K562 (cell line): ENCODE results near the gene SLC25A51. TPM values are rescaled to one million over a fixed set of nuclear protein-coding genes. Genes with fewer than 3 reads are reported as not detected.

Source experiments
- HCFC1 ChIP-seq: IDR thresholded peaks from 2 replicates; pipeline ENCODE4 v1.6.1; 2012; ENCODE audit warnings: low read depth, low read length, improper control_type of control experiment
- KLF10 ChIP-seq: fragments of 250-450 bp; sonication (Bioruptor Pico); IDR thresholded peaks from 2 replicates; pipeline ENCODE4 v1.6.1; 2021; ENCODE audit warnings: matching md5 sums
- RAD51 ChIP-seq: fragments of 450-650 bp; IDR thresholded peaks from 2 replicates; pipeline ENCODE4 v1.7.1; 2016; ENCODE audit warnings: low read depth, mild to moderate bottlenecking, borderline replicate concordance
- REST ChIP-seq, 2 experiments: fragments of 450-650 bp; formaldehyde crosslinking in 1 of 2; IDR thresholded peaks; 2 replicates each; pipeline versions ENCODE4 v1.4.0 to v1.6.1; 2014 to 2020; ENCODE audit warnings: mild to moderate bottlenecking in 2 of 2, borderline replicate concordance in 1 of 2, low read depth in 1 of 2
- SIX5 ChIP-seq, 2 experiments: IDR thresholded peaks; 2 replicates each; pipeline ENCODE4 v1.6.1; 2011; ENCODE audit warnings: low read length in 2 of 2, borderline replicate concordance in 1 of 2, low read depth in 1 of 2, mild to moderate bottlenecking in 1 of 2, moderate library complexity in 1 of 2; ENCODE audit not compliant: insufficient read depth in 1 of 2
- USF1 ChIP-seq: sonication (generic); formaldehyde crosslinking; IDR thresholded peaks from 2 replicates; pipeline ENCODE4 v1.9.0; 2022; ENCODE audit warnings: mild to moderate bottlenecking, missing genetic modification reagents
- polyA plus RNA-seq, 8 experiments: library from polyadenylated mRNA; depleted of rRNA in 4 of 8; stranded (reverse) in 5 of 8; unstranded in 3 of 8; fragments of >200 nt; fragmentation: Nextera tagmentation in 2 of 8; fragmentation: Illumina TruSeq in 1 of 8; extraction: Ambion mirVana in 2 of 8; extraction: Trizol in 1 of 8; gene quantifications; 2 replicates each; pipeline versions ENCODE4 v1.2.1 to v1.2.3, GENCODE V29; 2011 to 2014; ENCODE audit warnings: inconsistent platforms in 1 of 8, missing spikeins in 1 of 8
- total RNA-seq, 7 experiments: library from RNA; depleted of rRNA in 6 of 7; stranded (reverse); fragments of >200 nt in 6 of 7; fragmentation: Illumina TruSeq in 2 of 7; extraction: Trizol in 2 of 7; gene quantifications; 2 replicates each; pipeline versions ENCODE4 v1.2.1 to v1.2.3, GENCODE V29; 2011 to 2021; ENCODE audit warnings: low replicate concordance in 1 of 7

SLC25A51 gene
- total and polyA plus RNA-seq, 9 of the 15 experiments (the other 6 are each of a cell fraction or from before 2014, with no cell fraction given): 9.1 to 40.7 (median 24.5) TPM

- TF ChIP-seq REST (IDR thresholded peaks at IDR 0.05; ENCODE audit: borderline replicate concordance) (peak; percentile 32; the same call in 1 of the 2 replicates), REST (CRISPR knock-in tag; IDR thresholded peaks at IDR 0.05; ENCODE audit: low read depth) (no peak), RAD51 (peak; percentile 86), HCFC1 (peak; percentile 92), USF1 (peak; percentile 95), KLF10 (no peak), SIX5 (IDR thresholded peaks at IDR 0.05; ENCODE audit: borderline replicate concordance in 1 of 2, insufficient read depth in 1 of 2, low read depth in 1 of 2, low read length in 2 of 2) (peak; percentile 70 to 76; a peak in 3 of 4 replicates)
- TF ChIP-seq, all 486 proteins: peak for 11
These were observed 16.7 kb upstream of the SLC25A51 start (continued) for GRCh38 chr9:37920471-37921167.
